Hematopoietic multipotent progenitor cell treated with erythropoietin and hydrocortisone succinate and interleukin-3 and kit ligand, for 17 days (in vitro differentiated cells): ENCODE data around the gene C2CD2.
"Not testable (repeated sequence)": the region's sequence is repeated elsewhere in the genome, so short reads cannot be mapped to it uniquely, and the experiment has no call there.

Experiments used
- DNase-seq: peaks from one replicate; pipeline ENCODE4 v3.0.0-alpha.2; 2015; ENCODE audit warnings: low spot score

Gene C2CD2

GRCh38 chr21:41953831-41954653 is at the start of gene C2CD2:
Gene C2CD2 (minus strand): TSS chr21:41954018. CDS start chr21:41953648, 370 bp downstream.
- no peak for DNase-seq

- no peak for DNase-seq
Observed at GRCh38 chr21:42003051-42003461, 49.2 kb upstream of the C2CD2 start.

DNA sequence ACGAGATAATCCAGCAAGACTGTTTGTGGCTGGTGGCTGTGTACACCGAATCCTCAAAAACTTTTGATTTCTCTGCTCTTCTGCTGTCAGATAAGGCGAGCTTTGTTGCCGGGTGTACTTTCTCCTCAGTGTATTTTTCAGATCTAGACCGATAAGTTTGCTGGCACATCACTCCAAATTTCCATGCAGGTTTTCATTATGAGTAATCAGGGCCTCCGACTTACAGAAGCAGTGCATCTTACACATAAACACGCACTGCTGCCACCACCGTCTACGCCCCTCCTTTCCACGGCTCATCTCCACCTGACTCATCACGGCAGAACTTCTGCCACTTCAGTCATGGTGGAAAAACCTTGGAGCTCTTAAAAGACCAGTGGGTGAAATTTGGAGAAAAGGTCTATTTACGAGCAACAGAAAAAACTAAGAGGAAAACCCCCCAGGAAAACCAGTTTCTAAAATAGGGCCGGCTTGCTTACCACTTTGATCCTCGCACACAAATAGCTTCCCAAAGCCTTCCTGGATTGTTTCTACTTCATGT is 48.7 kb upstream of the C2CD2 start:
- DNase-seq: no peak

GRCh38 chr21:42001781-42002180 is 48.0 kb upstream of the C2CD2 start:
- no peak for DNase-seq

DNA sequence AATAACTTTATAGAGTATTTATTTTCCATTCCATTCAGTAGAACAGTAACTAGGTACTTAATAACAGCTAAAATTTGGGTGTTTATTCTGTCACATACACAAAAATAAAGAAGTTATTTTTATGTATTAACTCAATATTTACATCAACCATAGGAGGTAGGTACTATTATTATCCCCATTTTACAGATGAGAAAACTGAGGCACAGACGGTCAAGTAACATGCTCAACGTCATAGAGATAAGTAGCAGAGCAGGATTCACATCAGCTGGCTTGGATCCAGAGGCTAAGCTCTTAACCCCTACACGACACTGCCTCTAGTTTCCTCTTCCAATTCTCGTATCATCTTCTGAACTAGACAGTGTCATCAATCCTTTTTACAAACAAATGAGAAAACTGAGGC is 47.1 kb upstream of the C2CD2 start:
- DNase-seq: no peak

GRCh38 chr21:41997657-41998056 is 43.8 kb upstream of the C2CD2 start:
- DNase-seq: no peak

DNA sequence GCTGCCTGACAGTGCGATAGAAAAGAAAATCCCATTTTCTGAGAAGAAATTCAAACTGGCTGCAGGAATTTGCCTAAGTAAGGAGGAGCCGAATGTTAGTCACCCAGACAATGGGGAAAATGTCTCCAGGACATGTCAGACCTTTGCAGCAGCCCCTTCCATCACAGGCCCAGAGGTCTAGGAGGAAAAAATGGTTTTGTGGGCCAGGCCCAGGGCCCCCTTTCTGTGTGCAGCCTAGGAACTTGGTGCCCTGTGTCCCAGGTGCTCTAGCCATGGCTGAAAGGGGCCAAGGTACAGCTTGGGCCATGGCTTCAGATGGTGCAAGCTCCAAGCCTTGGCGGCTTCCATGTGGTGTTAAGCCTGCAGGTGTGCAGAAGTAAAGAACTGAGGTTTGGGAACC is 41.8 kb upstream of the C2CD2 start:
- no peak for DNase-seq

GRCh38 chr21:41994613-41995012 is 40.8 kb upstream of the C2CD2 start:
- not testable (repeated sequence) for DNase-seq

GRCh38 chr21:41993744-41994143 is 39.9 kb upstream of the C2CD2 start:
- DNase-seq: no peak

DNA sequence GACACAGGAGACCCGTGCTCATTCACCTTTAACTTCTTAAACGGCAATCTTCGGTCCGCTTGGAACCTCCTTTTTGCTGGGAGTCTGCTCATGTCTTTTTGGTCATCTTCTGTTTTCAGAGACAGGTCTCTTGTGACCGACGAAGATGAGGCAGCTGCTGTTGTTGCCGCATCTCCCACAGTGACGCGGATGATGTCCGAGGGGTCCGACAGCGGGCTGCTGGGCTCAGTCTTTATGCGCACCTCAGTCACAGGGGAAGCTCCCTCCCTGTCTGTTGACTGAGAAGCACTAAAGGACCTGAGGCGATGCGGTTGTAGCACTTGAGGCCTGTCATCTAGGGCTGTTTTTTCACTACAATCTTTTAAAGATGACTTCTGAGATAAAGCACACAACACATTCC is 38.8 kb upstream of the C2CD2 start:
- DNase-seq: no peak

- DNase-seq: no peak
Observed at GRCh38 chr21:41991659-41992058, 37.8 kb upstream of the C2CD2 start.

GRCh38 chr21:41989698-41990097 is 35.9 kb upstream of the C2CD2 start:
- no peak for DNase-seq

GRCh38 chr21:41987310-41987709 is 33.5 kb upstream of the C2CD2 start:
- DNase-seq: no peak

DNA sequence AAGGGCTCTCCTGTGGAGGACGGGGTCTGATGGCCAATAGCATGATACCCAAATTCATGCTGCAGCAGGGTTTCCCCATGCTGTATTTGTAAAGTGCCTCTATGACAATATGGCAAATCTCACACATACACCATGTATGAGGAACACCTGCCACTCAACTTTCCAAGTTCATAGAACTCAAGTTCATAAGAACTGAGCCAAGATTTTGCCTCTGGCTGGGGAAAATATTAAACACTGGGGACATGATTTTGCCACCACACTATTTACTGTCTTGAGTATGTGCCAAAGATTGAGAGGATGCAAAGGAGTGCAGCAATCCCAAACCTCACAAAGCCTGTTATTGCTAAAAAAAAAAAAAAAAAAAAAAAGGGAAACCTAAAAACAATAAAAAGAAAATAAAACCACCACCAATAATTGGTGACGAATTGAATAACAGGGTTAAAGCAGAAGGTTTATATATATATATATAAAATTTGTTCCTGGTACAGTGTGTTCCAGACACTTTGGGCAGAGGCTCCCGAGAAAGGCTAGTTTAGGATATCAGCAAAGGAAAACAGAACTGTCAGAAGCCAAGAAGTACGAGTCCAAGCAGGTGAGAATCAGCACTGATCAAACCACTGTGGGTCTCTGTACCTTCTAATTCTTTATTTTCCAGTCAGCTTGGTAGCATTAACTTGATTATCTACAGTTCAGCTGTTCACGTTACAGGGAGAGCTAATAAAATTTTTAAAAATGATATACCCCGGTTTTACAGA is 32.0 kb upstream of the C2CD2 start:
- DNase-seq: no peak

DNA sequence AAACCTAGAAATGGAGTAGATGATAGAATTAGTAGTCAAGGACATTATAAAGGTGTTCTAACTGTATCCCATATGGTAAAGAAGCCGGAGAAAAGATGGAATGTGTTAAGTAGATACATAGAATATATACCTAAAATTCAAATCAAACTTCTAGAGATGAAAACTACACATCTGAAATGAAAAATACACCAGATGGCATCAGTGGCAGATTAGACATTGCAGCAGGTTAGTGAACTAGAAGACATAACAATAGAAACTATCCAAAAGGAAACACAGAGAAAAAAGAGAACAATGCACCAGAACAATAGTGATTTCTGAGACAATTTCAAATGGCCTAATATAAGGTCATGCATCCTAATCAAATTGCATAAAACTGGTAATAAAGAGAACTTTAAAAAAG is 29.4 kb upstream of the C2CD2 start:
- DNase-seq: no peak

- no peak for DNase-seq
Observed at GRCh38 chr21:41980561-41980960, 26.7 kb upstream of the C2CD2 start.

DNA sequence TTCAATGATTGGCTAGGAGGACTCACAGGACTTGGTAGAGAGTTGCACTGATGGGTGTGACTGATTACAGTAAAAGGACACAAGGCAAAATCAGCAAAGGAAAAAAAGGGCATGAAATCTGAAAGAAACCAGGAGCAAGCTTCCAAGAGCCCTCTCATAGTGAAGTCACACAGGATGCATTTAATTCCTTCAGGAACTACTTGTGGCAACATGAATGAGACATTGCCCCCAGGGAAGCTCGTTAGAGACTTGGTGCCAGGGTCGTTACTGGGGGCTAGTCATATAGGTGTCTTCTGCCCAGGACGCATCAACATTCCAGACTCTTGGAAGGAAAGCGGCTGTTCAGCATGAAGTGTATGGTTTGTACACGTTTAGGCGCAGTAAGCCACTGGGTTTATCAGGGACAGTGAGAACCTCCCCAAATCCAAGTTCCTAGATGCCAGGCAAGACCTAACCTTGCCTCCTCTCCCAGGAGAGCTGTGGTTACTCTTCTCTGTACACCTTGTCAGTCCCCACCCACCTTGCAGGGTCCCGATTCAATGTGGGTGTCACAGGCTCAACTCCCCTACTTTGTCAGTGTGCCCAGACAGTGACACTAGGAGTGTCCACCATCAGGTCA is 26.0 kb upstream of the C2CD2 start:
- no peak for DNase-seq

DNA sequence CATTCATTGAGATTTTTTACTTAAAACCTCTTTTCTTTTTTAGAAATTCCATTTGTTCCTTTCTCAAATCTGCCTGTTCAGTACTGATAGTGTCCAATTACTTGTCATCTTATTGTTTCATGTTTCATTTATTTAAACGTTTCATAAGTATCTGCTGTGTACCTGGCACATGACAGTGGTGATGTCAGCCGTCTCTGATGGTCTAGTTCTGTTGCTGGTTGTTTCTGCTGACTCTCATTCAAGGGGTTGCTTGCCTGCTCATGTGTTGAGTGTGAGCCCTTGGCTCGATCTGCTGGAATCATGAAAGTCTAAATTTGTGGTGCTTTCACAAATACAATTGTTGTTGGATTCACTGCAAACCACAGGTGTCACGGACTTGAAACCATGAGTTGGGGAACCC is 25.5 kb upstream of the C2CD2 start:
- no peak for DNase-seq

DNA sequence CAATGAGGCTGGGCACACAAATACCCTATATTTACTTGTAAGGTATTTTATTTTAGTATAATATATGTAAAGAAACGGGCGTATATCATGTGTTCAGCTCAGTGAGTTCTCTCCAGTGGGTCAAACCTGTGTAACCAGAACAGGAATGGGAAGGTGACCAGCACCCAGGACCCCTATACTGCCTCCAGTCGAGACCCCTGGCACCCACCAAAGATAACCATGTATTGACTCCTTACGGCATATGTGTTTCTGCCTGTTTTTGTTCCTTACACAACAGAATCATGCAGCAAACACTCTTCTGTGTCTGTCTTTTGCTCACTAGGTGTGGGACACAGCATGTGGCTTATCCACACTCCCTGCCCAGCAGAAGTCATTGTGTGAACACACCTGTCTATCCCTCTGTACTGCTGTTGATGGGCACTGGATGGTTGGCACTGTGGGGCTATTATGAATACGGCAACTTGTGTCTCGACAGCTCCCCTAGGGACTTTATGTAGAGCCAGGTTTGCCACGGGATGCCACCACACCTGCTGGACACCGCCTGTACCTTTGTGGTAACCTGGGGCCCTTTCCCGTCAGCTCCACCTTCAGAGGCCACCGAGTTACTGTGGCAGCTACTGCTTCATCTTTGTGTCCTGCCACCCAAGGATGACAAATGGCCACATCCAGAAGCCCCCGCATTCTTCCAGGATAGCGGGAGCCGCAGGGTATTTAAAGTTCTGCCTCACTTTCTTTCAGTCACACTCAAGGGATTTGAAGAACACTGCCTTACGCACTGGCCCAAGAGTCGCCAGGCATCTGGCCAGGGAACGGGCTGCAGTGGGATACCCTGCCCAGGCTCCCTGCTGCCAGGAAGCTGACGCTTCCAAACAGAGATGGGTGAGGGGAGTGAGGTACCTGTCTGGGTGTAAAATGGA is 23.5 kb upstream of the C2CD2 start:
- no peak for DNase-seq

DNA sequence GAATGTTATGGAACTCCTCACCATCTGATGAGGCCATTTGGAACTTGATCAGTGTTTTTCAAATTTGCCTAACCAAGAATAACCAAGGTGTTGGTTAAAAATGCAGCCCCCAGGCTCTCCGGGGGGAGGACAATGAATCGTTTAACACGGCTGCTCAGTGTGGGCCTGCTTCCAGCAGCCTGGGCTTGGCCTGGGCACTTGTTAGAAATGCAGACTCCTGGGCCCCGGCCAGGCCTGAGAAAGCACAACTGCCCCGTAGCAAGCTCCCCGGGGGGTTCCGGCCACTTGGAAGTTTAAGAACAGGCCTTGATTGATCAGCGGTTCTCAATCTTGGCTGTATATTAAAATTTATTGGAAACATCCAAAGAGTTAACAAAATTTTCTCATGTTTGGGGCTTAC is 22.8 kb upstream of the C2CD2 start:
- DNase-seq: no peak

DNA sequence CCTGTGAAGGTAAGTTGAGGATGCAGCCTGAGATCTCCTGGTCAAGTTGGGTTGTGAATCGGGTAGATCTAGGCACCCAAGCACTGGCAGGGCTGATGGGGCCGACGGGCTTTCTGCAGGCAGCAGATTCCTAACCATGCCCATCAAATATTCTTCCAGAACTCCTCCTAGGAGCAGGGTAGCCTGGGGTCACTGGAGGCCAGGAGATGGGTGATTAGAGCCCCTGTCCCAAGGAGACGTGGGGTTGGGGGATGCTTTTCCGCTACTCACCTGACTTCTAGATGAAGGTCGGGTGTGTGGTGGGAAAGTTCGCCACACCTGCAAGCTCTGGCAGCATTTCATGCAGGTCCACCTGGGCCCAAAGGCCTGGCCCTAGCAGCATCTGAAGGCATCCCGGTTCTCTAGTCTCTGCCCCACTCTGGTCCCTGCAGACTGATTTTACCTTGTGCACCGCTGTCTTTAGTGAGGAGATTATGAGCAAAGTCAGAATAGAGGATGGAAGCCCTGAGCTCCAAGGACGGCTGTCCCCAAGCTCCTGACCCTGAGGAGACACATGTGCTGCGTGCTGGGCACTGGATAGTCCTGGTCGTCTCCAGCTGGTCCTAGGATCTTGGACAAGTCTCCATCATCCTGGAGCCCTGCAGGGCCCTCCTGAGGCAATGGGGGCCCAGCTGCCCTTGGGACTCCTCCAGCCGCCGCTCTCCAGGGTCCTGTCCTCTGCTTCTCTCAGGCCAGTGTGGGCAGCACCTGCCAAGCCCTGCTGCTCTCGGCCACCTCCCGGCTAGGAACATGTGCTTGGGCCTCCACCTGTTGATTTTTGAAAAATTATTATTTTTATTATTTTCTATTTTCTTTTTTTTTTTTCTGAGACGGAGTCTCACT is 21.8 kb upstream of the C2CD2 start:
- DNase-seq: no peak
